NCI-H460 (cell line): ENCODE data around the gene TTC16. TPM values are rescaled to one million over a fixed set of nuclear protein-coding genes. Genes with fewer than 3 reads are reported as not detected.

ENCODE experiments used
- DNase-seq: peaks from one replicate; pipeline ENCODE4 v3.0.0-alpha.2; 2016; ENCODE audit warnings: low read depth; ENCODE audit errors: extremely low read depth
- total RNA-seq: library from RNA; depleted of rRNA; stranded (reverse); fragments of >200 nt; shearing (Covaris generic); gene quantifications from 2 replicates; pipeline ENCODE4 v1.2.3, GENCODE V29; 2014

TTC16 gene
- total RNA-seq, 1 experiment from 2014 or later, result not detected

- DNase-seq, result no peak
Measured at GRCh38 chr9:127763918-127764384, 48.1 kb downstream of the TTC16 start.

- no peak for DNase-seq
Measured at GRCh38 chr9:127765418-127765817, 49.5 kb downstream of the TTC16 start.

GRCh38 chr9:127767410-127767809 lies 51.5 kb downstream of the TTC16 start:
- no peak for DNase-seq

GRCh38 chr9:127767909-127768331 lies 52.0 kb downstream of the TTC16 start:
- DNase-seq, result no peak

- DNase-seq, result no peak
Measured at GRCh38 chr9:127768698-127769097, 52.8 kb downstream of the TTC16 start.

- no peak for DNase-seq
Measured at GRCh38 chr9:127769101-127769500, 53.2 kb downstream of the TTC16 start.

GRCh38 chr9:127769929-127770582 lies 54.2 kb downstream of the TTC16 start:
- DNase-seq, result no peak

GRCh38 chr9:127770583-127770904 lies 54.7 kb downstream of the TTC16 start:
- no peak for DNase-seq

- peak; percentile 97 for DNase-seq
Measured at GRCh38 chr9:127770905-127771569, 55.2 kb downstream of the TTC16 start.

- DNase-seq, result no peak
Measured at GRCh38 chr9:127771570-127772189, 55.8 kb downstream of the TTC16 start.

GRCh38 chr9:127772603-127773002 lies 56.7 kb downstream of the TTC16 start:
- DNase-seq, result no peak

- DNase-seq, result no peak
Measured at GRCh38 chr9:127773272-127773671, 57.4 kb downstream of the TTC16 start.

GRCh38 chr9:127773981-127774380 lies 58.1 kb downstream of the TTC16 start:
- no peak for DNase-seq

- DNase-seq, result no peak
Measured at GRCh38 chr9:127776195-127776923, 60.5 kb downstream of the TTC16 start.

GRCh38 chr9:127776924-127777289 lies 61.0 kb downstream of the TTC16 start:
- DNase-seq, result no peak

GRCh38 chr9:127777368-127777980 lies 61.6 kb downstream of the TTC16 start:
- no peak for DNase-seq

- no peak for DNase-seq
Measured at GRCh38 chr9:127778280-127779135, 62.6 kb downstream of the TTC16 start, which contains the start of gene SH2D3C. TSS of gene SH2D3C (minus strand) at chr9:127778666. CDS start at chr9:127778627, 39 bp downstream.

GRCh38 chr9:127779136-127779981 lies 63.5 kb downstream of the TTC16 start:
- peak; percentile 52 for DNase-seq
